Mucosa of gallbladder (tissue), 1 donor: Measurements from ENCODE around the gene DNASE2. TPM values are rescaled to one million over a fixed set of nuclear protein-coding genes. Genes with fewer than 3 reads are reported as not detected.
"Not testable (repeated sequence)": the region's sequence is repeated elsewhere in the genome, so short reads cannot be mapped to it uniquely, and the experiment has no call there.

Experiments
- DNase-seq: peaks from one replicate; pipeline ENCODE4 v3.0.0-alpha.2; 2020; ENCODE audit warnings: low spot score
- total RNA-seq: library from RNA; stranded (reverse); gene quantifications from one replicate; pipeline ENCODE4 v1.2.1, GENCODE V29; 2021
- donor health status: DM: no; HTN: no; CAD: no.

DNASE2 gene, protein sequence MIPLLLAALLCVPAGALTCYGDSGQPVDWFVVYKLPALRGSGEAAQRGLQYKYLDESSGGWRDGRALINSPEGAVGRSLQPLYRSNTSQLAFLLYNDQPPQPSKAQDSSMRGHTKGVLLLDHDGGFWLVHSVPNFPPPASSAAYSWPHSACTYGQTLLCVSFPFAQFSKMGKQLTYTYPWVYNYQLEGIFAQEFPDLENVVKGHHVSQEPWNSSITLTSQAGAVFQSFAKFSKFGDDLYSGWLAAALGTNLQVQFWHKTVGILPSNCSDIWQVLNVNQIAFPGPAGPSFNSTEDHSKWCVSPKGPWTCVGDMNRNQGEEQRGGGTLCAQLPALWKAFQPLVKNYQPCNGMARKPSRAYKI
- total RNA-seq = 48.7 TPM

DNA sequence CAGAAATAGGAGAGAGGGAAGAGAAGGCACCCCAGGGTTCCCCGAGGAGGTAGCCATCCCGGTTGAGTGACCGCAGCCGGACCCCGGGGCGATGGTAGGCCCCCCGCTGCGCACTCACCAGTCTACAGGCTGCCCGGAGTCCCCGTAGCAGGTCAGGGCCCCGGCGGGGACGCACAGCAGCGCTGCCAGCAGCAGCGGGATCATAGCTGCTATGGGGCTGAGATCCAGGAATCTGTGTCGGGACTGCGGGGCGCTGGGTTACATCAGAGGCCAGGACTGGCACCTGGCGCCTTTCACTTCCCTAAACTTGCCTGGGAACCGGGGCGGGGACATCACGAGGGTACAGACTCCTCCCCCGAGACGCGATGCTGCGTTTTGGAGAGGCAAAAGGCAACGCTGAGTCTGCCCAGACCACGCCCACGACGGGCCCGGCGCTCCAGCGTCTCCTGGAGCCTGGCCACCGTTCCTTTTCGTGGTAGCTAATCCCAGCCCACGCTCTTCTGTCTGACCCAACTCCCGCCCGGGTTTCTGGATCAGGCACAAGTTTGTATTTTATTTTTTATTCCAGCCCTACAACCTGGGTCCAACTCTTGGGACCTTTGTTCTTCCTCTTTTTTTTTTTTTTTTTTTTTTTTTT, at the start of gene DNASE2:
TSS of gene DNASE2 (minus strand) at position 278 of the 637 bp plus-strand sequence. CDS start at position 204, 74 bp downstream.
- DNase-seq = peak; percentile 96

- DNase-seq = no peak
These were observed 48.9 kb upstream of the DNASE2 start for GRCh38 chr19:12930002-12930645.

- no peak for DNase-seq
These were observed 43.5 kb upstream of the DNASE2 start for GRCh38 chr19:12924621-12925310.

DNA sequence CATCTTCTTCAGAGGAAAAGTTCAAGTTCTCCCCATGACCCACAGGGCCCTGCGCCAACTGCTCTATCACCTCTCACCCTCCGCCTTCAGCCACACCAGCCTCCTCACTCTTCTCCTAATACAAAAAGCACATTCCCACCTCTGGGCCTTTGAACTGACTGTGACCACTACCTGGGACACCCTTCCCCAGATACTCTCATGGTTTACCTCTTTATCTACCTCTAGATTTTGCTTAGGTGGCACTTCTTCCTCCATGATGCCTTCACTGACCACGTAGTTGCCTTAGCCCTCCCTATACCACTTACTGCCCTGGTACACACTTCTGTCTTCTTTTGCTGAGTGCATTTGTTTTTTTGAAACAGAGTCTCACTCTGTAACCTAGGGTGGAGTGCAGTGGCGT, 41.7 kb upstream of the DNASE2 start:
- DNase-seq = no peak

GRCh38 chr19:12921047-12921446, 39.8 kb upstream of the DNASE2 start:
- DNase-seq = no peak

DNA sequence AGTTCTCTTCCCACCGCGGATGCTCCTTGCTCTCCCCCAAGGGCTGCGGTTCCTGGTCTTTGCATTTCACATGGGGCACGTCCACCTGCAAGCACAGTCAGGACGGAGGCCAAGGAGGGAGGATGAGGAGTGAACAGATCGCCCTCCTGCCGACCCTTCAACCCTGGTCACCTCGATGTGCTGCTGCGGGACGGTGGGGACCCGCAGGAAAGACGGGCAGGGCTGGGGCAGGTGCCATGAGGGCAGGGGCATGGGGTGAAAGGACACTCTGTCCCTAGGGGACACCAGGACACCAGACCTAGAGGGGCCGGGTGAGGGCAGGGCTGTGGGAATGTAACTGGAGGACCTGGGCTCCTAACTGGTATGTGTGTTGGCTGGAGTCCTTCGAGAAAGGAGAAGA, 37.0 kb upstream of the DNASE2 start:
- no peak for DNase-seq

GRCh38 chr19:12915860-12916259, 34.6 kb upstream of the DNASE2 start:
- not testable (repeated sequence) for DNase-seq

- DNase-seq = no peak
These were observed 32.8 kb upstream of the DNASE2 start for GRCh38 chr19:12913851-12914690.

DNA sequence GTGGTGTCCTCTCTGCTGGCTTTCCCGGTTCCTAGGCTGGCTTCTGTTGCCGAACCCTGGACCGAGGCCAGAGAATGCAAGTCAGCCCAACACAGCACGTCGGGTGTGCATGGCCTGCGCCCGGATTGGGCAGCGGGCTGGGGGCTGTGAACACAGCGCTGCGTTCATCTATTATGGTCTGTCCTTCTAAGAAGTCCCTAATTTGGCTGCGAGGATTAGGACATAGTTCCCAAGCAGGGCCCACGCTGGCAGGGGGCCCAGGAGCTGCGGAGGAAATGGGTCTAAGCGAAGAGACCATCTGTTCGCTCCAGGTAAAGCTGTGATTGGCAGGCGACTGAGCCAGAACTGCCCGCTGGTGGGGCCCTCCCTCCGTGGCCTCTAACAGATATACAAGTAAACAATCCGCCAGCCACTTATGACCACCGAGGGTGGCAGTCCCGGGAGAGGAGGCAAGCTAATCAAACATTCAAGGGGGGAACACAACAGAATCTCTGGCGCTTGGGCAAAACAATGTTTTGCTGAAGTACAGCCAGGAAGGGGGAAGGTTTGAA, 31.8 kb upstream of the DNASE2 start:
- DNase-seq = peak; percentile 62

GRCh38 chr19:12912571-12912970, 31.3 kb upstream of the DNASE2 start:
- DNase-seq = no peak

DNA sequence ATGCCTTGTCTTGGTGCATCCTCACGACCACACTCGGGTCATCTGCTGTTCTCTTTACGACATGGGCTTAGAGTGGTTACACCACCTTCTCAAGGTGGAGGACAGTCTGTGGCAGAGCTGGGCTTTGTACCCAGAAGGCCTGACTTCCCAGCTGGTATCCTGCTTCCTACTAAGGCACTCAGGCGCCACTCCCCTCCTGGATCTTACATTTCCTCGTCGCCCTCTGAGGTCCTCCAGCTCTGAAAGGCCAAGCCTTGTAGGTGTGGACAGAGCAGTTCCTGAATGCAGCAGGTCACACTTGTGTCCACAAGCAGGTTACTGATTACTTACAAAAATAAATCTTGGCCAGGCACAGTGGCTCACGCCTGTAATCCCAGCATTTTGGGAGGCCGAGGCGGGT, 25.9 kb upstream of the DNASE2 start:
- peak; percentile 61 for DNase-seq

DNA sequence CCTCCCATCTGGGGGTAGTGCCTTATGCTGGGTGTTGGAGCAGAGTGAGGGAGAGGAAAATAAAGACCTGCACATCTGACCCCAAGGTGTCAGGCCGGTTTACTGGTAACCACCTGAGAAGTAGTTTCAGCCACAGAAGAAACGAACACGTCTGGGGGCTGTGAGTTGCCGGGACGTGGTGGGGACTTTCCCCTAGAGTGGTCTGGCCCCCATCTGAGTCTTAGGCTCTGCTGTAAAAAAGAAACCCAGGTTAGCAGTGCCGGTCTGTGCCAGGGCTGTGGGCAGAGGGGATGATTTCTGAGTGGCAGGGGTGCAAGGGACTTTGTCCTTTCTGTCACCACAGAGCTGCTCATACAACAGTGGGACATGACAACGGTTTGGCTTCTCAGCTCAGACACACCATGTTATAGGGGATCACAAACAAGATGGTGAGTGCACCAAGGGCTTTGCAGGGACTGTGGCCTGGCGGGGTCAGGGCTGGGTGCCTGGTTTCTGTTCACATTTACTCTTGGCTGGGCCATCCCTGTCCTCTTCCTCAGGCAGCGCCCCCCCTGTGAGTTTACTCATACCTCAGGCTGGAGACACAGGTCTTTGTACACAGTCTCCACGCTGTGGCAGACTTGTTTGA, 18.8 kb upstream of the DNASE2 start:
- DNase-seq = no peak

DNA sequence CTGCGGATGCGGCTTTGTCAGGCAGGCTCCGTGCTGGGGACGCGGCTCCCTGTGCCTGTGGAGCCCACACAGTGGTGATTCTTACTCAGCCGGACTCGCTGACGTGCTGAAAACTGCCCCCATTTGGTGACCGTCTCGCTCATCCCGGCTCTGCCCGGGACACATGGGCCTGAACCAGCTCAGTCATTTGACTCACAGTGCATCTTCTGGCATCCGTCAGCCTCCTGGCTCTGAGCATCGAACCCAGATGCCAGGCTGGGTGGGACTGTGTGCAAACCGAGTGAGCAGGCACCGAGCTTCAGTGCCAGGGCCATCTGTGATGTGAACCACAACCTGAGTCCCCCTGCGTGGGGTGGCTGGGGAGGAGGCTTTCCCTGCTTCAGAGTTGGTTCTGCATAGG, 15.2 kb upstream of the DNASE2 start:
- DNase-seq = no peak

DNA sequence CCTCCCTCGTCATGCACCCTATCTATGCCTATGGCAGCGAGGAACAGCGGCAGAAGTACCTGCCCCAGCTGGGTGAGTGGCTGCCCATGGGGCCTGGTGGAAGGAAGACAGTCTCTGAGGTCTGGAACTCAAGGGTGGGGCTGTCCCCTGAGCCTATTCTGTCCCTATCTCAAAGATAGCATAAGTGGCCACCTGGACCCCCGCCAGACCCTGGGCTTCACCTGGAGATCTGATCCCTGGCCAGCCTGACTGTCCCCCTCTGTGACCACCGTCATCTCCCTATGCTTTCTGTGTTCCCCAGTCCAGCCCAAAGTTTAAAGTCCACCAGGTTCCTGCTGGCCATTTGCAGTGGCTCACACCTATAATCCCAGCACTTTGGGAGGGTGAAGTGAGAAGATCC, 12.3 kb upstream of the DNASE2 start:
- no peak for DNase-seq

DNA sequence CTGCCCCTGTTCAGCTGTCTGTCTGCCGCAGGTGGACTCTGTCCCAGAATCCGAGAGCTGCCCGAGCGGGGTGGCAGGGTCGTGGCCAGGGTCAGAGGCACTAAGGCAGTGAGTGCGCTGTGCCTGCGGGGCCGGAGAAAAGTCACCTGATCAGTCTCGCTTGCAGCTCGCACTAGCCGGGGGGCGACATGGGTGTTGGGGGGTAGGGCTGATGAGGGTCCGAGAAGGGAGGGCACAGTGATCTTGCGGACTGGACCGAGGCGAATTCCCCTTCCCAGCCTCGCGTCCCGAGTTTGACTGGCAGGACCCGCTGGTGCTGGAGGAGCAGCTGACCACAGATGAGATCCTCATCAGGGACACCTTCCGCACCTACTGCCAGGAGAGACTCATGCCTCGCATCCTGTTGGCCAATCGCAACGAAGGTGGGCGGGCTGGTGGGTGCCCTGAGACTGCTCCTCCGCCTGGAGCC, 10.3 kb upstream of the DNASE2 start:
- DNase-seq = no peak

- peak; percentile 99 for DNase-seq
These were observed 9.7 kb upstream of the DNASE2 start, which contains the start of gene GCDH for GRCh38 chr19:12890787-12891552. Gene GCDH (plus strand): TSS chr19:12891160. CDS start chr19:12891305, 145 bp downstream.

GRCh38 chr19:12890299-12890786, 9.1 kb upstream of the DNASE2 start:
- not testable (repeated sequence) for DNase-seq

- DNase-seq = no peak
These were observed 6.9 kb upstream of the DNASE2 start for GRCh38 chr19:12888006-12888603.
